Fibroblast of lung (primary cell): ENCODE results near the gene CFAP141.

ENCODE experiments used
- EZH2 ChIP-seq: IDR thresholded peaks from 2 replicates; pipeline ENCODE4 v1.5.1; 2012; ENCODE audit warnings: low read length, control low read depth, mild to moderate bottlenecking; ENCODE audit errors: missing control alignments
- TF ChIP-seq, protein P1 (sequence below), 2 donors: IDR thresholded peaks in 1 of 2; conservative IDR thresholded peaks in 1 of 2; 1 replicate in 1 of 2; 2 replicates in 1 of 2; pipeline ENCODE4 v1.5.1; 2011 to 2012; ENCODE audit warnings: low read length in 2 of 2, control low read depth in 1 of 2, inconsistent platforms in 1 of 2, low read depth in 1 of 2, mild to moderate bottlenecking in 1 of 2

DNA sequence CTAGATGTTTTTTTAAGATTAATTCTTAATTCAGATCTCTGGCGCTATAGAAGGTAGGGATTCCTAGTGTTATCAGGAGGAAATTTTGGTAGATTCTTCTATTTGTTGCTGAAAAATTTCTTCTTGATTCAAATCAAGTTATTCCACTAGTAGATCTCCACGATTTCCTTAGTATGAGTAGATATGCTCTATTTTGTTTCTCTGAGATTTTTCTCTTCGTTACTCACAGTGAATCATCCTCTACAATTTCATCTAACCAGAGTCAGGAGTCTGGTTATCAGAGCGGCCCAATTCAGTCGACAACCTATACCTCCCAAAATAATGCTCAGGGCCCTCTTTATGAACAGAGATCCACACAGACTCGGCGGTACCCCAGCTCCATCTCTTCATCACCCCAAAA lies 47.5 kb upstream of the CFAP141 start:
- TF ChIP-seq EZH2 = no peak
- TF ChIP-seq, protein P1, sequence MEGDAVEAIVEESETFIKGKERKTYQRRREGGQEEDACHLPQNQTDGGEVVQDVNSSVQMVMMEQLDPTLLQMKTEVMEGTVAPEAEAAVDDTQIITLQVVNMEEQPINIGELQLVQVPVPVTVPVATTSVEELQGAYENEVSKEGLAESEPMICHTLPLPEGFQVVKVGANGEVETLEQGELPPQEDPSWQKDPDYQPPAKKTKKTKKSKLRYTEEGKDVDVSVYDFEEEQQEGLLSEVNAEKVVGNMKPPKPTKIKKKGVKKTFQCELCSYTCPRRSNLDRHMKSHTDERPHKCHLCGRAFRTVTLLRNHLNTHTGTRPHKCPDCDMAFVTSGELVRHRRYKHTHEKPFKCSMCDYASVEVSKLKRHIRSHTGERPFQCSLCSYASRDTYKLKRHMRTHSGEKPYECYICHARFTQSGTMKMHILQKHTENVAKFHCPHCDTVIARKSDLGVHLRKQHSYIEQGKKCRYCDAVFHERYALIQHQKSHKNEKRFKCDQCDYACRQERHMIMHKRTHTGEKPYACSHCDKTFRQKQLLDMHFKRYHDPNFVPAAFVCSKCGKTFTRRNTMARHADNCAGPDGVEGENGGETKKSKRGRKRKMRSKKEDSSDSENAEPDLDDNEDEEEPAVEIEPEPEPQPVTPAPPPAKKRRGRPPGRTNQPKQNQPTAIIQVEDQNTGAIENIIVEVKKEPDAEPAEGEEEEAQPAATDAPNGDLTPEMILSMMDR (conservative IDR thresholded peaks at IDR 0.05 in 1 of 2, IDR thresholded peaks at IDR 0.05 in 1 of 2; ENCODE audit: low read depth in 1 of 2, low read length in 2 of 2) = no peak
